Measurements from ENCODE around the gene TMEM132D.

Gene TMEM132D

GRCh38 chr12:129310346-129310745, 593.5 kb downstream of the TMEM132D start:
- no peak for DNase-seq

- DNase-seq: peak; percentile 21
Observed at GRCh38 chr12:129305851-129306250, 598.0 kb downstream of the TMEM132D start.

DNA sequence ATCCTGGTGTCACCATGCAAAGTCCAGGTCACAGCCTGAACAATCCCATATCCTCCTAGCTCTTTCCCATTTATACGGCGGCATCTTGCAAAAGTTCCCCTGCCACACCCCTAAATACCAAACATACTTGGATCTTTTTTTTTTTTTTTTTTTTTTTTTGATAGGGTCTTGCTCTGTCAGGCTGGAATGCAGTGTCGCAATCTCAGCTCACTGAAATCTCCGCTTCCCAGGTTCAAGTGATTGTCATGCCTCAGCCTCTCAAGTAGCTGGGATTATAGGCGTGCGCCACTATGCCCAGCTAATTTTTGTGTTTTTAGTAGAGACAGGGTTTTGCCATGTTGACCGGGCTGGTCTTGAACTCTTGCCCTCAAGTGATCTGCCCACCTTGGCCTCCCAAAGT, 599.3 kb downstream of the TMEM132D start:
- DNase-seq: no peak

- DNase-seq: peak; percentile 72
Observed at GRCh38 chr12:129300011-129300410, 603.8 kb downstream of the TMEM132D start.

- DNase-seq: no peak
Observed at GRCh38 chr12:129298921-129299320, 604.9 kb downstream of the TMEM132D start.

DNA sequence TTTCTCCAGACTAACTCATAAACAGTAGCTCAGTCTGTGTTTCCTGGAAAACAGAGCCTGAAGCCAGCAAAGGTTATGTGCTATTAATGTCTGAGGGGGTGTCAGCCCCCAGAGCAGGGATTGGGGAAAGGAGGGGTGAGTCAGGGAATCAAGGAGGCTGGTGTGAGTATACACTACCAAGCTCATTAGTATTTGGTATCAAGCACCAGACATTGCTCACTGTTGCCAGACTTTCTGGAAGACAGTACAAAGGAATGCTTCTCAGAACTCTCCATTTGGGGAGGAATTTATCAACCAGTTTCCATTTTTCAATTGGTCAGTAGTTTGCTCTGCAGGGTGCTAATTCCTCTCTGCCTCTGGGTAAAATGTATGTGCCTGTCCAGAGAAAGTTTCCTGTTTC, 607.2 kb downstream of the TMEM132D start:
- DNase-seq: no peak

- DNase-seq: no peak
Observed at GRCh38 chr12:129294868-129295267, 609.0 kb downstream of the TMEM132D start.

- no peak for DNase-seq
Observed at GRCh38 chr12:129279771-129280170, 624.1 kb downstream of the TMEM132D start.

DNA sequence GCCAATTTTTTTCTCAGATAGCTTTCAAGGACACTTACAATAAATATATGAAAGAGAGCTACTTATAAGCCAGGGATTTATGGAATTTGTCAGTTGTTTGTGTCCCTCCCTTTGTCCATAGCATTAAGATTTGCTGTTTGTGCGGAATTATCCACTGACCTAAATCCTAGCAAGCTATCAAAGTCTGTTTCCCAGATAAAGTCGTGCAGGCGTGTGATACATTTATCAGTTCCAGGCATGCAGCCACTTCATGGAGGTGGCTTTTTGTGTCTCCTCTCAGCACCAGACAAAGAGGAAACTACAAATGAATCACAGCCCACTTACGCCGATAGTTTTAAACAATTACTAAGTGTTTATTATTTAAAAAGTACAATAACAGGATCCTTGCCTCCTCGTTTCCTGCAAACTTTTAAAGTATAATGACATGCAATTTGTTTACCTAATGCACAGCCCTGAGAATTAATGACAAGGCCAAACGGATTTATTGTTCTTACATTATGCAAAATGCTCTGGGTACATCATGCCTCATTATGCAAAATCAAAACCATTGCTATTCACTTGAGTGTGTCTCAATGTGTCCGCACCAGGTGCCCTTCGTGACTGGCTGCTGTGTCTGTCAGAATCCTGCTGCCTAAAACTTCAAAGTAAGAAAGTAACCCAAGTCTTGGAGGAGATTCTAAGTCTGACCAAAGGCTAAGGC, 627.3 kb downstream of the TMEM132D start:
- no peak for DNase-seq

GRCh38 chr12:129269756-129270495, 633.9 kb downstream of the TMEM132D start:
- DNase-seq: no peak

DNA sequence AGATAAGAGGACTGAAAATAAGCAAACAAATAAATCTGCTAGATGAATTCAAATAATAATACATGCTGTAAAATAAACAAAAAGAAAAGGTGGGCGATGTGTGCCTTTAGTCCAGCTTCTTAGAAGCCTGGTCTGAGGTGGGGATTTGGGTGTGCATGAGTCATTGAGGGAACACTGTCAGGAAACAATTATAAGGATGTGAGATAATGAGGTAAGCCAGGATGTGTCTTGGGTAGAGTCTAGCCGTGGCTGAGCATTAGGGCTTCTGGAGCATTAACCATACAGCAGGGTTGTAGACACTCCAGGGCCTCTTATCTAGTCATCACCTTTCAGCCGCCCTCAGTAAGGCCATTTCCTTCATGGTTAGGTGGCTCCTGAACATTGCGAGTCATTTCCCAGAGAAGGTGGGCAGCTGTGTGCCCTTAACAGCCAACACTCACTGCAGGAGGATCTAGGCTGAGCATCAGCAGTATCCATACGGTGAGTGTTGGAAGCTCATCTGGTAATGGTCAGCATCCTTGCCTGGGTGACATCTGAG, 645.0 kb downstream of the TMEM132D start:
- DNase-seq: peak; percentile 46

DNA sequence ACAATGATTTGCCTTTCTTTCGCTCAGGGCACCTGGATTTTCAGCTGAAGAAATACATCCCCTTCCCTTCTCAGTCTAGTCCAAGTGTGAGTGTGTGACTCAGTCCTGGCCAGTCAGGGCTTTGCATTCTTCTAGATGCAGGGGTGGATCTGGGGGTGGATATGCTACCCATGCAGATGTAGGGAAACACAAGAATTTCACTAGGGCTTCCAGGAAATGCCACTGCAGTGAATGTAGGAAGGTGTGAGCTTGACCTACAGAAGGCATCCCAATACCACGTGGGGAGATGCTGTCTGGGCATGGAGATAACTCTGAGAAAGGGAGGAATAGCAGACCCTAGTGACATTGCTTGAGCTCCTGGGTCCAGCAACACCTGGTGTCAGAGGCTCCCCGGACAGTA, 646.3 kb downstream of the TMEM132D start:
- DNase-seq: no peak

DNA sequence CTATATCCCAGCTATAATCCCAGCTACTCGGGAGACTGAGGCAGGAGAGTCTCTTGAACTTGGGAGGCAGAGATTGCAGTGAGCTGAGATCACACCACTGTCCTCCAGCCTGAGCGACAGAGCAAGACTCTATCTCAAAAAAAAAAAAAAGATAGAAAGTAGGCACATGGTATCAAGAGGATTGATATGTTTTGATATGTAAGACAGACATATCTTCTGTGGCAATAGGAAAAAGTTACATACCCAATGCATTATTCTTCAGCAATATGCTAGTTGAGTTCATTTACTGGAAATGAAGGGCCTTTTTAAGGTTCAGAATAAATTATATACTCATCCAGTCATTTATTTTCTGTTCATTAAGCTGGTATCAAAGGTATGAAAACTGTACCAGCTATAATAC, 657.2 kb downstream of the TMEM132D start:
- no peak for DNase-seq

DNA sequence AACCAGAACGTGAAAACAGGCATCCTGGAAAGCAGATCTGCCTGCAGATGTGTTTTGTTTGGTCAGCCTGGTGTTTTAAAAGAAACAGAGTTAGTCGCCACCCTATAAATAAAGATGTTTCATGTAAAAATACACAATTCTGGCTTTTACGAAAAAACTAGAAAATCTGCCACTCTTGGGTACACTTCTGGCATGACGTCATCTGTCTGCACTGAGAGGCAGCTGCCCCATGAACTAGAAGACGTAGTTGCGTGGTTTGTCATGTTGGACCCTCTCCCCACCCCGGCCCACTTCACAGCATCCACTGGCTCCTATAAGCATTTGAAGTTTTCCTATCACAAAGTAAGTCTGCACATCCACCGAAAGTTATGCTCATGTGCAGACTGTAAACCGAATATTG, 658.1 kb downstream of the TMEM132D start:
- DNase-seq: no peak

- DNase-seq: peak; percentile 62
Observed at GRCh38 chr12:129241852-129242251, 662.0 kb downstream of the TMEM132D start.

GRCh38 chr12:129237881-129238280, 665.9 kb downstream of the TMEM132D start:
- no peak for DNase-seq

DNA sequence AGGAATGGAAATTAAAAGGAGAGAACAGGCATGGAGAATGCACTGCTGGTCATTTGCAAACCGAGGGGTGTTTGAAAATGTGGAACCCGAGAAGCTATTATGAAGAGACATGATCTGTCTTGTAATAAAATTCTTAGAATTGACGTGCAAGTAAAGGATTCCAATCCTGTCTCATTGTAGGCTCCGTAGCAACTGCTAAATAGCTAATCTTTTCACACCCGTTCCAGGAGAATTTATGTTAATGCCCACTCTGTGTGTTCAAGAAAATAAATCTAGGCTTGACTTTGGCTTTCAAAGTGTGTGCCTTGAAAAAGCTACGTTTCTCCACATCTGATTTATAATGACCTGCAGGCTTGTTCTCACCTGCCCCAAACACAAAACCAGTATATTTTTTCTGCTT, 669.6 kb downstream of the TMEM132D start:
- DNase-seq: no peak

GRCh38 chr12:129231491-129231890, 672.3 kb downstream of the TMEM132D start:
- DNase-seq: no peak

- DNase-seq: peak; percentile 8
Observed at GRCh38 chr12:129230995-129231394, 672.8 kb downstream of the TMEM132D start.

- no peak for DNase-seq
Observed at GRCh38 chr12:129226851-129227250, 677.0 kb downstream of the TMEM132D start.

- DNase-seq: no peak
Observed at GRCh38 chr12:129226005-129226404, 677.8 kb downstream of the TMEM132D start.

- no peak for DNase-seq
Observed at GRCh38 chr12:129215556-129215955, 688.3 kb downstream of the TMEM132D start.

- DNase-seq: no peak
Observed at GRCh38 chr12:129213551-129213950, 690.3 kb downstream of the TMEM132D start.

All from DMS79 treated with DMSO at 0.1 percent for 48 hours (cell line).